ENCODE measurements around the gene ABR.

- TF ChIP-seq CTCF (IDR thresholded peaks at IDR 0.05) (no peak), POLR2A (IDR thresholded peaks at IDR 0.05) (no peak)
These were observed 144.1 kb downstream of the ABR start for GRCh38 chr17:1035546-1036170.

All from adrenal gland (tissue), 5 donors.